ENCODE results near the gene GRAP.
"Not testable (repeated sequence)": the region's sequence is repeated elsewhere in the genome, so short reads cannot be mapped to it uniquely, and the experiment has no call there.

- not testable (repeated sequence) for TF ChIP-seq CTCF, POLR2A (IDR thresholded peaks at IDR 0.05)
Observed at GRCh38 chr17:19036186-19036585, 10.6 kb downstream of the GRAP start.
